Dendritic cell treated with granulocyte-macrophage colony-stimulating factor and Interleukin-4, amounts not matched to agents 40 ng/mL and 50 ng/mL, for 4 days (primary cell): ENCODE data around the gene AREL1.

ENCODE experiments used
- H3K27ac Mint-ChIP-seq: one replicate; pipeline ENCODE4 v1.8.0; 2022; ENCODE audit warnings: mild to moderate bottlenecking, mixed read lengths
- H3K27me3 Mint-ChIP-seq: one replicate; pipeline ENCODE4 v1.8.0; 2022; ENCODE audit warnings: mild to moderate bottlenecking, mixed read lengths
- H3K36me3 Mint-ChIP-seq: one replicate; pipeline ENCODE4 v1.8.0; 2022; ENCODE audit warnings: low read depth, mixed read lengths
- H3K4me1 Mint-ChIP-seq: one replicate; pipeline ENCODE4 v1.8.0; 2022; ENCODE audit warnings: low read depth, mixed read lengths
- H3K4me3 Mint-ChIP-seq: one replicate; pipeline ENCODE4 v1.8.0; 2022; ENCODE audit warnings: mild to moderate bottlenecking, moderate library complexity, mixed read lengths
- H3K9me3 Mint-ChIP-seq: one replicate; pipeline ENCODE4 v1.8.0; 2022; ENCODE audit warnings: mixed read lengths
- intact Hi-C: fragments of 100-400 bp; cut with micrococcal nuclease; formaldehyde crosslinking; loops from one replicate; pipeline ENCODE4 v1.15.0; 2022

Gene AREL1

GRCh38 chr14:74713395-74713735 is 485 bp upstream of the AREL1 start:
- H3K4me3 Mint-ChIP-seq, result peak overlapping the region; percentile 94
- H3K9me3 Mint-ChIP-seq, result no peaks in the 10 kb centered on the region
- peaks cover 18% of the 10 kb centered on the region for H3K4me1 Mint-ChIP-seq
- H3K27ac Mint-ChIP-seq, result peak overlapping the region; percentile 98
- H3K27me3 Mint-ChIP-seq, result no peaks in the 10 kb centered on the region
- intact Hi-C loops, result loop anchor here (2.0 to 5.0 kb wide), 3 partner anchors 49 to 221 kb away; partner anchors contain the start of genes ISCA2, NPC2 and YLPM1
- peaks cover 49% of the 10 kb centered on the region for H3K36me3 Mint-ChIP-seq

- H3K4me1 Mint-ChIP-seq, result peaks cover 23% of the 10 kb centered on the region
- intact Hi-C loops, result loop anchor here (2.0 to 5.0 kb wide), 3 partner anchors 51 to 219 kb away; partner anchors contain the start of genes ISCA2, NPC2 and YLPM1
- no peaks in the 10 kb centered on the region for H3K9me3 Mint-ChIP-seq
- H3K27ac Mint-ChIP-seq, result no peak overlapping the region
- peaks cover 32% of the 10 kb centered on the region for H3K36me3 Mint-ChIP-seq
- peak overlapping the region; percentile 37 for H3K4me3 Mint-ChIP-seq
- H3K27me3 Mint-ChIP-seq, result no peaks in the 10 kb centered on the region
Observed at GRCh38 chr14:74711651-74712050, 1.2 kb downstream of the AREL1 start.

GRCh38 chr14:74710480-74710879 is 2.4 kb downstream of the AREL1 start:
- intact Hi-C loops, result loop anchor here (5.0 kb wide), 1 partner anchor 103 kb away; no protein-coding TSS in a partner anchor
- no peak overlapping the region for H3K4me3 Mint-ChIP-seq
- H3K27me3 Mint-ChIP-seq, result no peaks in the 10 kb centered on the region
- peaks cover 31% of the 10 kb centered on the region for H3K4me1 Mint-ChIP-seq
- peaks cover 20% of the 10 kb centered on the region for H3K36me3 Mint-ChIP-seq
- no peaks in the 10 kb centered on the region for H3K9me3 Mint-ChIP-seq
- H3K27ac Mint-ChIP-seq, result no peak overlapping the region

GRCh38 chr14:74705613-74706500 is 7.0 kb downstream of the AREL1 start:
- intact Hi-C loops, result no loop called here
- H3K4me3 Mint-ChIP-seq, result no peak overlapping the region
- peaks cover 35% of the 10 kb centered on the region for H3K4me1 Mint-ChIP-seq
- H3K27me3 Mint-ChIP-seq, result no peaks in the 10 kb centered on the region
- peaks cover 11% of the 10 kb centered on the region for H3K9me3 Mint-ChIP-seq
- no peak overlapping the region for H3K27ac Mint-ChIP-seq
- peaks cover 18% of the 10 kb centered on the region for H3K36me3 Mint-ChIP-seq

GRCh38 chr14:74704656-74705055 is 8.2 kb downstream of the AREL1 start:
- Mint-ChIP-seq H3K9me3 (peaks cover 11% of the 10 kb centered on the region), H3K4me3 (no peak overlapping the region), H3K27me3 (no peaks in the 10 kb centered on the region), H3K36me3 (peaks cover 23% of the 10 kb centered on the region), H3K27ac (no peak overlapping the region), H3K4me1 (peaks cover 23% of the 10 kb centered on the region)
- intact Hi-C loops, result no loop called here

- peaks cover 28% of the 10 kb centered on the region for H3K36me3 Mint-ChIP-seq
- intact Hi-C loops, result no loop called here
- H3K4me3 Mint-ChIP-seq, result no peak overlapping the region
- H3K27ac Mint-ChIP-seq, result no peak overlapping the region
- peaks cover 31% of the 10 kb centered on the region for H3K4me1 Mint-ChIP-seq
- H3K27me3 Mint-ChIP-seq, result no peaks in the 10 kb centered on the region
- peaks cover 11% of the 10 kb centered on the region for H3K9me3 Mint-ChIP-seq
Observed at GRCh38 chr14:74703043-74703442, 9.8 kb downstream of the AREL1 start.

- no peak overlapping the region for H3K27ac Mint-ChIP-seq
- peaks cover 11% of the 10 kb centered on the region for H3K9me3 Mint-ChIP-seq
- no peaks in the 10 kb centered on the region for H3K27me3 Mint-ChIP-seq
- H3K4me1 Mint-ChIP-seq, result peaks cover 37% of the 10 kb centered on the region
- intact Hi-C loops, result no loop called here
- peaks cover 33% of the 10 kb centered on the region for H3K36me3 Mint-ChIP-seq
- no peak overlapping the region for H3K4me3 Mint-ChIP-seq
Observed at GRCh38 chr14:74702293-74702692, 10.6 kb downstream of the AREL1 start.

GRCh38 chr14:74698465-74698864 is 14.4 kb downstream of the AREL1 start:
- peaks cover 39% of the 10 kb centered on the region for H3K36me3 Mint-ChIP-seq
- H3K9me3 Mint-ChIP-seq, result peaks cover 11% of the 10 kb centered on the region
- intact Hi-C loops, result no loop called here
- H3K27me3 Mint-ChIP-seq, result no peaks in the 10 kb centered on the region
- H3K4me1 Mint-ChIP-seq, result peaks cover 31% of the 10 kb centered on the region
- H3K4me3 Mint-ChIP-seq, result no peak overlapping the region
- H3K27ac Mint-ChIP-seq, result peak overlapping the region; percentile 44

GRCh38 chr14:74697976-74698375 is 14.9 kb downstream of the AREL1 start:
- H3K9me3 Mint-ChIP-seq, result peaks cover 8% of the 10 kb centered on the region

GRCh38 chr14:74697543-74697942 is 15.3 kb downstream of the AREL1 start:
- intact Hi-C loops, result no loop called here
- Mint-ChIP-seq H3K4me3 (no peak overlapping the region), H3K27ac (no peak overlapping the region), H3K36me3 (peaks cover 31% of the 10 kb centered on the region), H3K4me1 (peaks cover 31% of the 10 kb centered on the region), H3K9me3 (peaks cover 4% of the 10 kb centered on the region), H3K27me3 (no peaks in the 10 kb centered on the region)

More at GRCh38 chr14:74697976-74698375, 14.9 kb downstream of the AREL1 start:
- Mint-ChIP-seq H3K36me3 (peaks cover 36% of the 10 kb centered on the region), H3K27me3 (no peaks in the 10 kb centered on the region), H3K4me3 (no peak overlapping the region), H3K4me1 (peaks cover 31% of the 10 kb centered on the region), H3K27ac (peak overlapping the region; percentile 44)
- intact Hi-C loops, result no loop called here

- peaks cover 31% of the 10 kb centered on the region for H3K4me1 Mint-ChIP-seq
- H3K9me3 Mint-ChIP-seq, result no peaks in the 10 kb centered on the region
- no peaks in the 10 kb centered on the region for H3K27me3 Mint-ChIP-seq
- no peak overlapping the region for H3K27ac Mint-ChIP-seq
- intact Hi-C loops, result no loop called here
- H3K36me3 Mint-ChIP-seq, result peaks cover 29% of the 10 kb centered on the region
- H3K4me3 Mint-ChIP-seq, result no peak overlapping the region
Observed at GRCh38 chr14:74697011-74697410, 15.9 kb downstream of the AREL1 start.

GRCh38 chr14:74695406-74695805 is 17.5 kb downstream of the AREL1 start:
- intact Hi-C loops, result no loop called here
- no peak overlapping the region for H3K27ac Mint-ChIP-seq
- no peak overlapping the region for H3K4me3 Mint-ChIP-seq
- peaks cover 36% of the 10 kb centered on the region for H3K36me3 Mint-ChIP-seq
- peaks cover 31% of the 10 kb centered on the region for H3K4me1 Mint-ChIP-seq
- no peaks in the 10 kb centered on the region for H3K9me3 Mint-ChIP-seq
- no peaks in the 10 kb centered on the region for H3K27me3 Mint-ChIP-seq

GRCh38 chr14:74693191-74693590 is 19.7 kb downstream of the AREL1 start:
- H3K27ac Mint-ChIP-seq, result no peak overlapping the region

GRCh38 chr14:74691456-74691855 is 21.4 kb downstream of the AREL1 start:
- intact Hi-C loops, result no loop called here
- H3K4me1 Mint-ChIP-seq, result peaks cover 8% of the 10 kb centered on the region
- no peaks in the 10 kb centered on the region for H3K27me3 Mint-ChIP-seq
- H3K9me3 Mint-ChIP-seq, result no peaks in the 10 kb centered on the region
- H3K4me3 Mint-ChIP-seq, result no peak overlapping the region
- H3K27ac Mint-ChIP-seq, result no peak overlapping the region
- peaks cover 55% of the 10 kb centered on the region for H3K36me3 Mint-ChIP-seq

More at GRCh38 chr14:74693191-74693590, 19.7 kb downstream of the AREL1 start:
- peaks cover 54% of the 10 kb centered on the region for H3K36me3 Mint-ChIP-seq
- H3K4me3 Mint-ChIP-seq, result no peak overlapping the region
- H3K4me1 Mint-ChIP-seq, result peaks cover 19% of the 10 kb centered on the region
- no peaks in the 10 kb centered on the region for H3K9me3 Mint-ChIP-seq
- H3K27me3 Mint-ChIP-seq, result no peaks in the 10 kb centered on the region
- intact Hi-C loops, result no loop called here
